ENCODE measurements around the gene RNF207. TPM values are rescaled to one million over a fixed set of nuclear protein-coding genes. Genes with fewer than 3 reads are reported as not detected.
A peak's percentile ranks its signal among the peaks of the same experiment; 100 is the strongest.

RNF207 gene
- polyA plus RNA-seq, 1 of the 3 experiments (the other 2 are of a cell fraction) = 25.4 TPM

DNA sequence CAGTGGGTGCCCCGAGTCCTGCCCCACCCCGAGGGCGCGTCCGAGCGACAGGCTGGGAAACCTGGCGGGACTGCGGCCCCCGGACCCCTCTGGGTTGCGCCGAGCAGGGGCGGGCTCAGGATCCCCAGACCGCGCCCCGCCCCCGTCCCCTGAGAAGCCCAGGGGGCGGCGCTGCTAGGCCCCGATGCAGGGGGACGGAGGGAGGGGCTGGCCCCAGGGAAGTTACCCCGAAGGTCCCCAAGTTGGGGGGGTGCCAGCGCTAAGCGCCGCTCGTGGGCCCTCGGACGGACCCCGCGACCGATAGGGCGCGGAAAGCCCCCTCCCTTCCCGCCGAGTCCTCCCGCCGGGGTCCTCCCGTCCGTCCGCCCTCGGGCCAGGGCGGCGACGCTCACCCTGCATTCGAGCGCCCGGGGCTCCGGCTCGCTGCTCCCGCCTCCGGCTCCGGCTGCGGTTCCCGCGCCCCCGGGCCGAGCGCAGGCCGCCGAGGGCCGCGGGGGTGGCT is 54.6 kb downstream of the RNF207 start (continued):
- TF ChIP-seq, protein P1, sequence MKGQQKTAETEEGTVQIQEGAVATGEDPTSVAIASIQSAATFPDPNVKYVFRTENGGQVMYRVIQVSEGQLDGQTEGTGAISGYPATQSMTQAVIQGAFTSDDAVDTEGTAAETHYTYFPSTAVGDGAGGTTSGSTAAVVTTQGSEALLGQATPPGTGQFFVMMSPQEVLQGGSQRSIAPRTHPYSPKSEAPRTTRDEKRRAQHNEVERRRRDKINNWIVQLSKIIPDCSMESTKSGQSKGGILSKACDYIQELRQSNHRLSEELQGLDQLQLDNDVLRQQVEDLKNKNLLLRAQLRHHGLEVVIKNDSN (IDR thresholded peaks at IDR 0.05; ENCODE audit: borderline replicate concordance, low read depth) = no peak

DNA sequence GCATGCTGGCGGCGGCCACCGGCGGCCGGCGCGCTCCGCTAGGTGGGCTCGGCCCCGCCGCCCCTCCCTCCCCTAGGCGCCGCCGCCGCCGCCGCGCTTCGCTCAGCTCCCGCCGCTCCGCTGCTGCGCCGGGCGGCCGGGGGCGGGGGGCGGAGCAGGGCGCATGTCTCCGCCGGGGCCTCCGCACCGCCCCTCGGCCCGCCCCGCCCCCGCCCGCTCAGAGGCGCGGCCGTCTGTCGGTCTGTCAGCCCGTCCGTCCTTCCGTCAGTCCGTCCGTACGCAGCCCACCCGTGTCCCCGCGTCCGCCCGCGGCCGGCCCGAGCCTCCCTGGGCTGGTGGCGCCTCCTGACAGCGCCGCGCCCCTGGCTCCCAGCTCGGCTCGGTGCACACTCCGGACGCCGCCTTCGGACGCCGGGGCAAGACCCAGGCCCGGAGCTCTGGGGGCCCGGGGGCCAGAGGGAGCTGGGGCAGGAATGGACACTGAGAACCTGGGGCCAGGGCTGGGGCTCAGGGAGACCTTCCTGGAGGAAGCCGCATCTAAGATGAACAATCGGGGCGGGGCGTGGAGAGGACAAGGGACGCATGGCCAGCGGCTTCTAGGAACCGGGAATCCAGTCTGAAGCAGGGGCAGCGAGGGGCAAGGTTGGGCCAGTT is 55.2 kb downstream of the RNF207 start, which contains the start of gene GPR153:
Gene GPR153 (minus strand): TSS at position 138 of the 654 bp plus-strand sequence. CDS start 6,193 bp downstream, outside the sequence.
- Histone ChIP-seq H3K9ac (no peak within 1 kb of the TSS), H3K9me2 (no peaks in the 10 kb centered on the region), H3K4me1 (ENCODE audit: control insufficient read depth in 1 of 2, insufficient read depth in 2 of 2, low read depth in 1 of 2, low read length in 1 of 2) (peaks cover 0 to 27% of the 10 kb centered on the region in 2 experiments; a peak in 1 of 4 replicates), H3K36me3 (replicated peaks in 1 of 2; ENCODE audit: control insufficient read depth in 1 of 2, insufficient read depth in 2 of 2, low read length in 1 of 2) (no peaks in the 10 kb centered on the region), H3K9me3 (no peaks in the 10 kb centered on the region), H3F3A (replicated peaks; ENCODE audit: insufficient read depth) (no peaks in the 10 kb centered on the region), H3K27ac (ENCODE audit: low read depth in 2 of 2, low read length in 1 of 2) (peak within 1 kb of the TSS in 1 of 2 experiments; percentile 58; a peak in 1 of 4 replicates), H4K20me1 (ENCODE audit: insufficient read depth) (no peaks in the 10 kb centered on the region), H2AFZ (ENCODE audit: low read depth) (peak within 1 kb of the TSS; percentile 70; the same call in 1 of the 2 replicates), H3K79me2 (ENCODE audit: insufficient read depth) (no peaks in the 10 kb centered on the region), H3K4me3 (ENCODE audit: low read depth in 2 of 2, low read length in 1 of 2) (peak within 1 kb of the TSS; percentile 57 to 63), H3K27me3 (ENCODE audit: insufficient read depth) (no peaks in the 10 kb centered on the region), H3K4me2 (peak within 1 kb of the TSS; percentile 81; the same call in 1 of the 2 replicates)
- ChIA-PET POLR2A (interaction anchor here (1.0 kb wide), 1 partner anchor 10 kb away, joined by 3 read pairs; no protein-coding TSS in a partner anchor), CTCF (interaction anchor here (1.0 to 1.3 kb wide), 5 partner anchors 14 to 180 kb away, joined by 4 read pairs; no protein-coding TSS in a partner anchor)
- TF ChIP-seq, protein P2, sequence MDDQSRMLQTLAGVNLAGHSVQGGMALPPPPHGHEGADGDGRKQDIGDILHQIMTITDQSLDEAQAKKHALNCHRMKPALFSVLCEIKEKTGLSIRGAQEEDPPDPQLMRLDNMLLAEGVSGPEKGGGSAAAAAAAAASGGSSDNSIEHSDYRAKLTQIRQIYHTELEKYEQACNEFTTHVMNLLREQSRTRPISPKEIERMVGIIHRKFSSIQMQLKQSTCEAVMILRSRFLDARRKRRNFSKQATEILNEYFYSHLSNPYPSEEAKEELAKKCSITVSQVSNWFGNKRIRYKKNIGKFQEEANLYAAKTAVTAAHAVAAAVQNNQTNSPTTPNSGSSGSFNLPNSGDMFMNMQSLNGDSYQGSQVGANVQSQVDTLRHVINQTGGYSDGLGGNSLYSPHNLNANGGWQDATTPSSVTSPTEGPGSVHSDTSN (IDR thresholded peaks at IDR 0.05) = 0 out of 2 replicates have a peak, but pooled peaks have one; percentile 15
- TF ChIP-seq USF2 (IDR thresholded peaks at IDR 0.05; ENCODE audit: borderline replicate concordance, low read depth, low read length) (no peak), NRF1 (IDR thresholded peaks at IDR 0.05; ENCODE audit: low read depth, low read length) (peak; percentile 37; the same call in 1 of the 2 replicates)
- DNase-seq = peak; percentile 90
- WGBS (ENCODE audit: low lambda C conversion rate) = 7% methylated on average over 13 of the region's 78 CpGs

DNA sequence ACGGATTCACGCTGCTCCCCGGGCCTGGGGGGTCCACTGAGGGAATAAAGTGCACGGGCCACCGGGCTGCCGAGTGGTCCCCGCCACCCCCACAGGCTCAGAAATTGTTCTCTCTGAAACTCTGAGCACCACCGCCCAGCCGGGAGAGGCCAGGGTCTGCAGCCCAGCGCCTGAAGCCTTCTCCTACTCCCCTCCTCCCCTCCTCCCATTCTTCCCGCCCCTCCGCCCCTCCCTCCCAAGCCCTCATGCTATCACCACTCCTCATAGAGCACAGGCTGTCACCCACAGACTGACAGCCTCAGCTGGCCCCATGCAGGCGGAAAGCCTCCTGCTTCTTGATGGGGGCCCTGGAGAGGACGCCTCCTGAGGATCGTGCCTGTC is 55.7 kb downstream of the RNF207 start:
- Histone ChIP-seq H3K9me2 (no peaks in the 10 kb centered on the region), H3K36me3 (replicated peaks in 1 of 2; ENCODE audit: control insufficient read depth in 1 of 2, insufficient read depth in 2 of 2, low read length in 1 of 2) (no peaks in the 10 kb centered on the region), H3K9me3 (no peaks in the 10 kb centered on the region), H3K27me3 (ENCODE audit: insufficient read depth) (no peaks in the 10 kb centered on the region), H3K79me2 (ENCODE audit: insufficient read depth) (no peaks in the 10 kb centered on the region), H3F3A (replicated peaks; ENCODE audit: insufficient read depth) (no peaks in the 10 kb centered on the region), H3K4me1 (ENCODE audit: control insufficient read depth in 1 of 2, insufficient read depth in 2 of 2, low read depth in 1 of 2, low read length in 1 of 2) (peaks cover 0 to 27% of the 10 kb centered on the region in 2 experiments; a peak in 1 of 4 replicates), H2AFZ (ENCODE audit: low read depth) (no peak overlapping the region), H3K9ac (no peak overlapping the region), H4K20me1 (ENCODE audit: insufficient read depth) (no peaks in the 10 kb centered on the region), H3K4me3 (ENCODE audit: low read depth in 2 of 2, low read length in 1 of 2) (peak overlapping the region; percentile 57 to 63; a peak in 3 of 4 replicates), H3K4me2 (peak overlapping the region; percentile 81; the same call in 1 of the 2 replicates), H3K27ac (ENCODE audit: low read depth in 2 of 2, low read length in 1 of 2) (no peak overlapping the region; a peak in 1 of 4 replicates)
- POLR2A ChIA-PET = no interaction called here
- WGBS (ENCODE audit: low lambda C conversion rate) = 24% methylated on average over 5 of the region's 15 CpGs
- CTCF ChIA-PET = interaction anchor here (0.7 to 2.1 kb wide), 6 partner anchors 15 to 179 kb away, joined by 3 to 20 read pairs (median 4); no protein-coding TSS in a partner anchor
- TF ChIP-seq RXRA (IDR thresholded peaks at IDR 0.05; ENCODE audit: borderline replicate concordance, low read depth) (no peak), CHD2 (IDR thresholded peaks at IDR 0.05; ENCODE audit: low read length, partially characterized antibody) (no peak), NRF1 (IDR thresholded peaks at IDR 0.05; ENCODE audit: low read depth, low read length) (no peak), RFX5 (IDR thresholded peaks at IDR 0.05; ENCODE audit: low read length) (no peak), MEF2A (IDR thresholded peaks at IDR 0.05; ENCODE audit: borderline replicate concordance, low read depth) (no peak), TCF12 (IDR thresholded peaks at IDR 0.05) (no peak), ELF1 (IDR thresholded peaks at IDR 0.05) (no peak), SMC3 (IDR thresholded peaks at IDR 0.05; ENCODE audit: low read depth, low read length) (no peak), IRF3 (IDR thresholded peaks at IDR 0.05; ENCODE audit: low read depth, low read length) (no peak), EP300 (IDR thresholded peaks at IDR 0.05; ENCODE audit: borderline replicate concordance in 1 of 2, low read depth in 1 of 2, low read length in 1 of 2) (no peak), FOXM1 (IDR thresholded peaks at IDR 0.05; ENCODE audit: low read depth) (no peak)
- TF ChIP-seq, protein P2 (IDR thresholded peaks at IDR 0.05) = no peak
- peak; percentile 79 for DNase-seq

Measured in SK-N-SH (cell line).